Epidermal melanocyte (primary cell): ENCODE results near the gene HEYL.

Experiments
- DNase-seq: peaks from one replicate; pipeline ENCODE4 v3.0.0; 2011; ENCODE audit warnings: low spot score; ENCODE audit not compliant: insufficient read length

The HEYL gene

GRCh38 chr1:39639305-39640130 is at the start of gene HEYL:
HEYL (minus strand) TSS chr1:39639643; CDS start chr1:39639625, 18 bp downstream.
- DNase-seq, result no peak

- no peak for DNase-seq
Observed at GRCh38 chr1:39689214-39689613, 49.8 kb upstream of the HEYL start.

- DNase-seq, result no peak
Observed at GRCh38 chr1:39688706-39689105, 49.3 kb upstream of the HEYL start.

- DNase-seq, result no peak
Observed at GRCh38 chr1:39687243-39687642, 47.8 kb upstream of the HEYL start.

GRCh38 chr1:39685071-39685470 is 45.6 kb upstream of the HEYL start:
- DNase-seq, result no peak

- no peak for DNase-seq
Observed at GRCh38 chr1:39684313-39684664, 44.8 kb upstream of the HEYL start.

- no peak for DNase-seq
Observed at GRCh38 chr1:39683591-39684312, 44.3 kb upstream of the HEYL start.

- DNase-seq, result no peak
Observed at GRCh38 chr1:39681999-39682398, 42.6 kb upstream of the HEYL start.

- DNase-seq, result no peak
Observed at GRCh38 chr1:39681294-39681693, 41.9 kb upstream of the HEYL start.

GRCh38 chr1:39680751-39681150 is 41.3 kb upstream of the HEYL start:
- DNase-seq, result no peak

- DNase-seq, result no peak
Observed at GRCh38 chr1:39679821-39680220, 40.4 kb upstream of the HEYL start.

- DNase-seq, result no peak
Observed at GRCh38 chr1:39678889-39679288, 39.4 kb upstream of the HEYL start.

- DNase-seq, result no peak
Observed at GRCh38 chr1:39677645-39678044, 38.2 kb upstream of the HEYL start.

GRCh38 chr1:39676948-39677548 is 37.6 kb upstream of the HEYL start:
- DNase-seq, result no peak

- no peak for DNase-seq
Observed at GRCh38 chr1:39675220-39675619, 35.8 kb upstream of the HEYL start.

GRCh38 chr1:39673215-39673614 is 33.8 kb upstream of the HEYL start:
- DNase-seq, result no peak

- DNase-seq, result no peak
Observed at GRCh38 chr1:39672551-39672947, 33.1 kb upstream of the HEYL start.

- DNase-seq, result no peak
Observed at GRCh38 chr1:39671793-39672550, 32.5 kb upstream of the HEYL start, which contains the start of gene NT5C1A. NT5C1A (minus strand) TSS chr1:39672107; CDS start chr1:39672038, 69 bp downstream.

GRCh38 chr1:39671433-39671792 is 32.0 kb upstream of the HEYL start:
- DNase-seq, result no peak

- no peak for DNase-seq
Observed at GRCh38 chr1:39670689-39671088, 31.2 kb upstream of the HEYL start.

GRCh38 chr1:39668894-39669293 is 29.5 kb upstream of the HEYL start:
- no peak for DNase-seq

- no peak for DNase-seq
Observed at GRCh38 chr1:39668111-39668510, 28.7 kb upstream of the HEYL start.
